Activated CD4-positive, alpha-beta T cell treated with anti-CD3 and anti-CD28 coated beads, Interleukin-2, amount 50 U/mL, for 4 hours (primary cell): Measurements from ENCODE around the gene EFCC1.

Experiments used
- DNase-seq, 2 experiments: peaks; one replicate each; pipeline ENCODE4 v3.0.0-alpha.2; 2020

Gene EFCC1, protein sequence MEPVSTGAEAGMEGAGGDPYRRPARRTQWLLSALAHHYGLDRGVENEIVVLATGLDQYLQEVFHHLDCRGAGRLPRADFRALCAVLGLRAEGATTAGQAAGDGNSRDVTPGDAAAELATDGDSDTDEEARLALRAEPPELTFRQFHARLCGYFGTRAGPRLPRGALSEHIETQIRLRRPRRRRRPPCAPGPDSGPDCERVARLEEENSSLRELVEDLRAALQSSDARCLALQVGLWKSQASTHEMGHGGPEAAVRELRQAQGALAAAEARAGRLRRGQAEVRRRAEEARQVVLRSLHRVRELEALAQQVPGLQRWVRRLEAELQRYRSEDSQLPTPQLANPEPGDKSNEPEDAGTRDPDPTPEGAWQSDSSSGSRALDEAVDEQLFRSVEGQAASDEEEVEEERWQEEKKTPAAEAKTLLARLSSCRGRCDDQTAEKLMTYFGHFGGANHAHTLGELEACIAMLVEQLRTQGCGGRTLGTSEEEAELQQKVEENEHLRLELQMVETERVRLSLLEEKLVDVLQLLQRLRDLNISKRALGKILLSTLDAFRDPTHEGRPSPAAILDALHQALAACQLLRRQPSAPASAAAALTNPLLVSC

DNA sequence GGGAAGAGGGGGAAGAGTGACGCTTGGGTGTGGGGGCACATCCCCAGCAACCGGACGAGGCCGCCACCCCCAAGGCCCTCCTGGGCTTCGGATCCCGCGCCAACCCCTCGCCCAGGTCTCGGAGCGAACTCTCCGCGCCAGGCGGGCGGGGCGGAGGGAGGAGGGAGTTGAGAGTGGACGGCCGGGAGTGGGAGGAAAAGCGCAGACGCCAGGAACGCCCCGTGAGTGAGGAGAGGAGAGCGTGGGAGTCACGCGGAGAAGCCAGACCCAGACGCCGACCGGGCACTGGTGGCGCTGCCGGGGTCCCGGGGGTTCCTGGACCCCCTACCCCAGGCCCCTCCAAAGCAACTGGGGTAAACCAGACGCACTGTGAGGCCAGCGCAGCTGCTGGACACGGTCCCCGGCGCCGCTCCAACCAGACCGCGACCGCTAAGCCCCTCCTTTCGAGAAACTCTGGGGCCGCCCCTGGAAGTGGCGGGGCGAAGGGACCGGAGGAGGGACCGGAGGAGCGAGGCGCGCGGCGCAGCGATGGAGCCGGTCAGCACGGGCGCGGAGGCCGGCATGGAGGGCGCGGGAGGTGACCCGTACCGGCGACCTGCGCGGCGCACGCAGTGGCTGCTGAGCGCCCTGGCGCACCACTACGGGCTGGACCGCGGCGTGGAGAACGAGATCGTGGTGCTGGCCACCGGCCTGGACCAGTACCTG, at the start of gene EFCC1:
EFCC1 (plus strand) TSS at position 204 of the 705 bp plus-strand sequence; CDS start at position 529, 325 bp downstream.
- no peak for DNase-seq

DNA sequence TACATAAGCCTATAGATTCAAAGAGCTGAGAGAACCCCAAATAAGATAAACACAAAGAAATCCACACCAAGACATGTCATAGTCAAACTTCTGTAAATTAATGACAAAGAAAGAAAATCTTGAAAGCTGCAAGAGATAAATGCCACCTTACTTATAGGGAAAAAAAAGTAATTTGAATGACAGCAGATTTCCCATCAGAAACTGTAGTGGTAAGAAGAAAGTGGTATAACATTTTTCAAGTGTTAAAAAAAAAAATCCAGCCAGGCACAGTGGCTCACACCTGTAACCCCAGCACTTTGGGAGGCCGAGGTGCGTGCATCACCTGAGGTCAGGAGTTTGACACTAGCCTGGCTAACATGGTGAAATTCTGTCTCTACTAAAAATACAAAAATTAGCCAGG, 44.7 kb upstream of the EFCC1 start:
- no peak for DNase-seq

DNA sequence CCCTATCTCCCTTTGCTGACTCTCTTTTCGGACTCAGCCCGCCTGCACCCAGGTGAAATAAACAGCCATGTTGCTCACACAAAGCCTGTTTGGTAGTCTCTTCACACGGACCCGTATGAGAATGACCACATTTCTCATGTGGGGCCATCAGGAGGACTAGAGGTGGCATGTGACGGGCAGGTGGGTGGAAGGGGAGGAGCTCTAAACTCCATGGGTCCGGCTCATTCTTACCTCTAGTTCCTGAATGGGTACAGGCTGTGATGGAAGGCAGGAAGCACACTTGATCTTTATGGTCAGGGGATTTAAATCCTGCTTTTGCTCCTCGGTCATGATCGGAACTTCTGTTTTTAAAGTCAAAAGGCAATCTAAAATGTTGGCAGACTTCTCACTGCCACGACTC, 35.8 kb upstream of the EFCC1 start:
- DNase-seq: no peak

DNA sequence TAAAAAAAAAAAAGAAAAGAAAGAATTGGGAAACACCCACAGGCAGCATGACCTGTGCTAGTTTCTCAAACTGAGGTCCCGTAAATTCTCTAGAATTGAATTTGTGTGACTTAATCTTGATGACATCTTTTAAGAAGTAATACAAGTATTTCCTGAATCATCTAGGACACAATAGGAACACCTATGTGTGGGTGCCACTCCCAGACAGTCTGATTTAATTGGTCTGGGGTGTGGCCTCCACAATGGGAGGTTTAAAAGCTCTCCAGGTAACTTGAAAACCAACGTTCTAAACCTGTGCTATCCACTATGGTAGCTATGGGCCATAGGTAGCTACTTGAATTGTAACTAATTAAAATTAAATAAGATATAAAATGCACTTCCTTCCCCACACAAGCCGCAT, 35.3 kb upstream of the EFCC1 start:
- DNase-seq: no peak

DNA sequence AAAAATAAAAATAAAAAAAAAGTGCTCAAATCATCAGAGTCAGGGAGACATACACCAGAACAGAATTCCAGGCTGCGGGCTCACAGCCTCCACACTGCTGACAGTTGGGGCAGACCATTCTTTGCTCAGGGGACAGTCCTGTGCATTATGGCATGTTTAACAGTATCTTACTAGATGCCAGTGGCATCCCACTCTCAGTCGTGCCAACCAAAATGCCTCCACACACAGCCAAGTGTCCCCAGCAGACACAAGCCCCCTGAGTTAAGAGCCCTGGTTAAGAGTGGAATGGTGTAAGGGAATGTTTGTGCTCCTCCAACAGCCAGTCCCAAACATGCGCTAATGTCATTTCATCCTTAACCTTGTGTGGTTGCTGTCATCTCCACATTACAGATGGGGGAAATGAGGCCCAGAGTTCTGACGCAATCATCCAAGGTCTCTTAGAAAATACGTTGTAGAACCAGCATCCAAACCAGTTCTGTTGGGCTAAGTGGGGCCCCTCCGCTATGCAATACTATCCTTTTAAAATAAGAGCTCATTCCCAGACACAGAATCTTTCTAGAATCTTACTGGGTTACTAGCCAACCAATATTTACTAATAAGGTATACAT, 33.3 kb upstream of the EFCC1 start:
- no peak for DNase-seq

DNA sequence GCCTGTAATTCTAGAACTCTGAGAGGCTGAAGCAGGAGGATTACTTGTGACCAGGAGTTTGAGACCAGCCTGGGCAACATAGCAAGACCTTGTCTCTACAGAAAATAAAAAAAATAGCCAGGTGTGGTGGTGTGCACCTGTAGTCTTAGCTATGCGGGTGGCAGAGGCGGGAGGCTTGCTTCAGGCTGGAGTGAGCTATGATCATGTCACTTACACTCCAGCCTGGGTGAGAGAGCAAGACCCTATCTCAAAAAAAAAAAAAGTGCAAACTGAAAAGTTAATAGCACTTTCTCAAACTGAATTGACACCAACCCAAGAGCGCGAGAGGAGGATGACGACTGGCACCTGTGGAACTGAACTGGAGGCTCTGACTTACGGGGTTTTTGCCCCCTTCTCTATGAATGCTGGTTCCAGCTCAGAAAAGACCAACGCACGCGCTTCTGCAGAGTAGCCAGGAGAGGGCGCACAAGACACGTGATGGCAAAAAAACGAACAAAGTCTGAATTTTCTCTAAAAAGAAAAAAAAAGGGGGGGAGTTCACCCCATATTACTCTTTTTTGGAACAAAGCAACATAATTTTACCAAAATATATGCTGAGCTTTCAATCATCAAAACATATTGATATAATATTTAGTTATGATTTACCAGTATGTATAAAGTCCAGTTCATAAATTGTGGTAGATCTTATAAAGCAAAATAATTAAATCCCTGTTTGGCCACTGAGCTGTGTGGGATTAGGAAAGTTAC, 30.9 kb upstream of the EFCC1 start:
- DNase-seq: peak; percentile 59 to 60

DNA sequence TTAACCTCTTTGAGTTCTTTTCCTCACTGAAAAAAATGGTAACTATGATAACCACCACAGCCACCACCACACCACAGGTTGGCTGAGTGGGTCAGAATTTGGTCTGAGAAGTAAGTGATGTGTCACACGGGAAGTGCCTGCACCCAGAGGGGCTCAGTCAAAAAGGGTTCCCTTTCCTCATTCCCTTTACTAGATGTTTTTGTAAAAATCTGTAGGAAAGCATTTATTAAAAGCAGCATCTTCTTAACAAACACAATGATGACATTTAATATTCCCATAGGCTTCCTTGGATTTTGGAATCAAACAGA, 30.4 kb upstream of the EFCC1 start:
- no peak for DNase-seq

DNA sequence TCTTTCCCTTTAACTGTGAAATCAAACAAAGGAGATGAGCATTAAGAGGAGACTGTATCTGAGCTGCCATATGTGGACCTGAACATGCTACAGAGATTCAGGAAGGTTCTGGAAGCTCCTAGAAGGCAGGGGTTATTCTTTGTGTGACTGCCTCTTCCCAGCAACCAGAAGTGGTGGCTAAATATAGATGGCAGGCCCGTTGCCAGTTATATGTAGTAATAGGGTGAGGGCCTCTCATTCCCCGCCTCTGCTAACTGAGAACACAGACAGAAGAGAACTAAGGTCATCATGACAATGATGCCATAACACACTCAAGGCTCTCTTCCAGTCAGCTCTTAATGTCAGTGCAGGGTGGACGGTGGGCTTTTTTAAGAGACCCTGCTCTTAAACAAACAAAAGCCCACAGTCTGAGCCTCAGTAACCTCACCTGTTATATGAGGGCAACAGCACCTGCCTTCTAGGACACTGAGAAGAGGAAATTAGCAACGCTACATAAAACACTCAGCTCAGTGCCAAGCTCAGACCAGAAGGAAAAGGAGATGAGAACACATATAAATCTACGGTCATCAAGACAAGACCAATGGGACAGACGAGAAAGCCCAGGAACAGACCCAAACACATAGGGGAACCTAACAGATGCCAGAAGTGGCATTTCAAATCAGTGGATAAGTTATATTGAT, 29.5 kb upstream of the EFCC1 start:
- DNase-seq: no peak

DNA sequence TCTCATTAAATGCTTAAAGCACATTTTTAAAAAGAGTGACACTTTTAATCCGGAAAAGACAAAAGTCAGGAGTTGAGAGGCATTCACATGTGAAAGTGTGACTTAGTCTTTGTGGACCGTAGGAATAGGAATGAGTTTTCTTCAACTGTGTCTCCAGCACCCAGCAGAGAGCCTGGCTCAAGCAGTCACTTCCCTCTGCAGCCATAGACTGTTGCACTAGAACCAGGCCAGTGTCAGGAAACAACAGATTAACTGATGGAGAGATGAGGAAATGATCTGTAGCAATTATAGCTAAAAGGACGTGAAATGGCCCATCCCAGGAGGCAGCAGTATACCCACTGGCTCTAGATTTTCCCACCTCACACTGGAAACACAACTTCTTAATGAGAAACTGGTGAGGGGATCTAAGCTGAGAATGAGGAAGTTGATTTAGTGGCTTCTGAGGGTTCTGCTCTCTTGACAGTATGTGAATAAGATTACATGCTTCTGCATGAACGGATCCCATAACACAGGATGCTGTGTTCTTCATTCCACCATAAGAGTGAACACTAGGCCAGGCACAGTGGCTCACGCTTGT, 27.0 kb upstream of the EFCC1 start:
- no peak for DNase-seq

DNA sequence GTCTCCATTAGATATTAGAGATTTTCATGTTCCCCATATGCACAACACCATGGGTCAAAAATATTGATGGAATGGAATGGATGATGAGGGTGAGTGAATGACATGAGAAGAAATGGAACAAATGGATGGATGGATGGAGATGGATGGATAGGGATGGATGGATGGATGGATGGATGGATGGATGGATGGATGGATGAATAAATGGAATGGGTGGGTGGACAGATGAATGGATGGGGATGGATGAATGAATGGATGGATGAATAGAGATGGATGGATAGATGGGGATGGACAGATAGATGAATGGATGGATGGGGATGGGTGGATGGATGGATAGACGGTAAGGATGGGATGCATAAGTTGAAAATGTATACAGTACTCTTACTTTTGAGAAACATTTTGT, 25.8 kb upstream of the EFCC1 start:
- DNase-seq: no peak

DNA sequence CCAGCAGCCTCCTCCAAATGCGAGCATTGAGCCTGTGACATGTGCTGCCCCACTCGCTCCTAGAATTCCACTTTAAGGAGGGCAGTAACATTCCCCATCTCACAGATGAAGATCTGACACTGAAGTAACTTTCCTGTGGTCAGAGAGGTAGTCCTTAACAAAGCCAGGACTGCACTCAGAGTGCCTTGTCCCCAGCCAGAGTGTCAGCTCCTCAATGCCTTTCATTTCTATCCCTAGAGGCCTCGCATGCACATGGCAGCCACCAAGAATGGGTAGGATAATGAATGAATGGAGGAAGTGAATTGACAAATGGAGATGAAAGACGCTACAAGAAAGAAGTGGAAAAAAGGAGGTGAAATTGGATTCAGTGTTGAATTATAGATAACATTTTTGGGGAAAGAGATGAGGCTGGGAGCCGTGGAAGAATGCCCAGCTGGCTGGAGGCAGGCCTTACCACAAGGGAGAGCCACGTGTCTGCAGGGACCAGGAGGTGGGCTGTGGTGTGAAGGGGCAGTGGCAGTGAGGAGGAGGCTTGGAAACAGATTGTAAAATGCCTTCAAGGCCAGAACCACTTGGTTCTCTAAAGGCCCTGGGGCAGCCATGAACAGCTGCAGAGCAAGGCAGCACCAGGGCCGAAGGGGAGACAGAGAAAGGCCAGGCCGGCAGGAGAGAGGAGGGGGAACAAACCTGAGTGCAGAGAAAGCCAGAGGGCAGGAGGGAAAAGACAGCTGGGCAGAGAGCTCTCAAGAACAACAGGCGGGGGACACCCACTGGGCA, 17.6 kb upstream of the EFCC1 start:
- no peak for DNase-seq

DNA sequence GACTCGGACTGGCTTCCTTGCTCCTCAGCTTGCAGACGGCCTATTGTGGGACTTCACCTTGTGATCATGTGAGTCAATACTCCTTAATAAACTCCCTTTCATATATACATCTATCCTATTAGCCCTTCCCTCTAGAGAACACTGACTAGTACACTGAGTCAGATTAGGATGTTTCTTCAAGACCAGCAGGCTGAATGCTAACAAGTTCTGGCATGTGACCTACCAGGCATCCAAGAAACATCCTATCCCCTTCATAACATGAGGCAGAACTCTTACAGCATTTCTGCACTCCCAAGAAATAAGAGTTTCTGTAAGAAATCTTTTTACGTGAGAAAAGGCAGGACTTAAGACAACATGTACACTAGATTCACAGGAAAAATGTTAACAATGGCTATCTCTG, 16.5 kb upstream of the EFCC1 start:
- DNase-seq: no peak

DNA sequence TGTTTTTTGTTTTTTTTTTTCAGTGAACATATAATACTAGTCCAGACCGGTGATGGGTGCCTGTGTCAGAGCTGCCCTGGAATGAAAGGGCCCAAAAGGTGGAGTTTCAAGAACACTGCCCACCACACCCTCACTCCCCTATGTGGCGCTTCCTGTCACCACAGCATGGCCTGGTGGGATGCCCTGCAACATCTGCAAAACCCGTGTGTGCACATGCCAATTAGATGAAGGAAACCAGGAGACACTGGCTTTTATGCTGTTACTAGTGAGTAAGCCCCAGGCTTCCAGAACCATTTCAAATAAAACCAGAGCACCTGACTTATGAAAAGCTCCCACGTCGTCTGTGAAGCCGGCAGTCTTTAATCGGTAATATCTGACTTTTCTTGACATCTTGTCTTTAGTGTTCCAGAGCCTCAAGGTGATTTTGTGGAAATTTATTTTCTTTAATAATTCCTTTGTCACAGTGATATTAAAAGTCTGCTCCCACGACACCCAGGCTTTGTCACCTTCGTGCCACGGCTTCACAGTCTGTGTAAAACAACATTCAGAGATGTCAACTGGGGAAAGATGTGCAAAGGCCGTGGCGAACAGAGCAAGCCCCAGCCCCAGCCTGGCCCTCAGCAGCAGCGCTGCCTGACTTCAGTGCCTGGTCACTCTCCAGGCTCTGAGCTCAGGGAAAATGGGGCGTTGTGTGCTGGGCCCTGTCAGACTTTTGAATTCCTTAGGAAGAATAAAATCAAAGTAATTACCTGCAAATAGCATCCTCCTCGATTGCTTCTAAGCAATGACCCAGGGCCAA, 13.6 kb upstream of the EFCC1 start:
- DNase-seq: no peak

DNA sequence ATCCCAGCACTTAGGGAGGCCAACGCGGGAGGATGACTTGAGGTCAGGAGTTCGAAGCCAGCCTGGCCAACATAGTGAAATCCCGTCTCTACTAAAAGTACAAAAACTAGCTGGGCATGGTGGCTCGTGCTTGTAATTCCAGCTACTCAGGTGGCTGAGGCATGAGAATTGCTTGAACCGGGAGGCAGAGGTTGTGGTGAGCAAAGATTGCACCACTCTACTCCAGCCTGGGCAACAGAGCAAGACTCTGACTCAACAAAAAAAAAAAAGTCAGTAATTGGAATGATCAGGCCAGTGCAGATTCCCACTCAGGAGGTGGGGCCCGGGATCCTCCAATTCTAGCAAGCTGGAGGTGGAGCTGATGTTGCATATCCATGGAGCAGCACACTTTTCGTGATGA, 12.8 kb upstream of the EFCC1 start:
- DNase-seq: no peak

DNA sequence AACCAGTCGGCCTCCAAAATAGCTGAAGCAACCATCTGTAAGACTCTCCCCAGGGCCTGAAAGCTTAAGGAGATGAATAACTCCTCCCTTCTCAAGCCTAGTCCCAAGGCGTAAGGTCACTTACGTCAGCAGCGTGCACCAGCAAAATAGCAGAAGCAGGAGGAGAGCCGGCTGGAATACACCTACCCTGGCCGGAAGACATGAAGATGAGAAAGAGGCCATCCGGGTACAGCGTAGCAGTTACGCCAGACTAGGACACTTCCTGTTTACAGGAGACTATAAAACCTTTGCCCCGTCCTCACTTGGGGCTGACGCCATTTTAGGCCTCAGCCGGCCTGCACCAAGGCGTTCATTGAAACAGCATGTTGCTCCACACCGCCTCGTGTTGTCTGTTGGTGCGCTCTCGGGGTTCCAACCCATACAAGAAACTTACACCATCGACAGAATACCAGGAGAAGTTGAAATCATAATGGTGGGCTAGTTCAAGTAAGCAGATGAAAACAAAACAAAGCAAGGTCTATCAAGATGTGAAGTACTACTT, 9.7 kb upstream of the EFCC1 start:
- DNase-seq: no peak

DNA sequence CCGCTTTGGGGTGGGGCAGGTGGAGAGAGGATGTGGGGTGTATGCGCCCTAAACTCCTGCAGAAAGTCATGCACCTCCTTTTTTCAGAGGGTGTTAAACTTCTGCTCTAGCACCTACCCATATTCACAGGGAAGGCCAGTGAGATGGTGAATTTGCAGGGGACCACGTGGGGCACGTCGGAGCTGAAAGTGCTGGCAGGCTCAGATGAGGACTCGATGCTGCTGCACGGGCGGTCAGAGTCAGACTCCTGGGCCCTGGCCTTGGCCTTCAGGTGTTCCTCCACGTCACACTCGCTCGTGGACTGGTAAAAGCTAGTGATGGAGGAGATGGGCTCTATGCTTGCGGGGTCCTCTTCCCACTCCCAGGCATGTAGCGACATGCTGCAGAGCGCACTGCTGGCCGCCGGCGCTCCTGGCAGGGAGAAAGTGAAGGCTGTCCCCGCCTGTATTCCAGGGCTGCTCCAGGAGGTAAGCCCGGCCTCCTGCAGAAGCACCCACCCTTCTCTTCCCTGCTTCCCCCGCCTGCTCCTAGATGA, 8.1 kb upstream of the EFCC1 start:
- DNase-seq: no peak

DNA sequence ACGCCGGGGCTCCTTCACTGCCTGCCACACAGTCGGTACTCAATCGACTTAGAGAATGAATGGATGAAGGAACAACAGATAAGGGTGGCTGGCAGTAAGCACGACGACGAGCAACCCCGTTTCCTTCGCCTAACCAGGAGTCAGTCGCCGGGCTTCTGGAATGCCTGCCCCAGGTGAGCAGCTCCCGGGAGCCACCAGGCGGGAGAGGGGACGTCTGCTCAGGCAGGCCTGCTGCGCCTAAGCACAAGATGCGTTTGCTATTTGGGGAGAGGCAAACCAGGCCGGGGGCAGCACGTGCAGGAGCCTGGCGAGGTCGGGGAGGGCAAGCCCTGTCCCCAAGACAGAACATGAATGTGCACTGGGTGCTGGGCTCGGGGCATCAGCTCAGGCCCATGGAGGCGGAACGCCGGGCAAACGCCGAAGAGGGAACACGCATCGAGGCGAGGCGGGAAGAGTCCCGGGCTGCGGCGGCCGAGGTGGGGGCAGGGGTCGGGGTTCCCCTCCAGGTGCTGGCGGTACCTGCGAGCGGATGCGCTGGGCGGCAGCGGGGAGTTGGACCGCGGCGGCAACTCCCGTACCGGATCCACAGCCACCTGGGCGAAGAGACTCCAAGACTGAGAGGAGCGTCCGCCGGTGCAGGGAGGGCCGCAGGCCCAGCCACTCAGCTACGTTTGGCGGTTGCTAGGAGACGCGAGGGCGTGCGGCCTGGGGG, 7.5 kb upstream of the EFCC1 start, which contains the start of gene CFAP92:
CFAP92 (minus strand) TSS at position 616 of the 712 bp plus-strand sequence. CDS start 772 bp downstream, outside the sequence.
- DNase-seq: peak; percentile 85

DNA sequence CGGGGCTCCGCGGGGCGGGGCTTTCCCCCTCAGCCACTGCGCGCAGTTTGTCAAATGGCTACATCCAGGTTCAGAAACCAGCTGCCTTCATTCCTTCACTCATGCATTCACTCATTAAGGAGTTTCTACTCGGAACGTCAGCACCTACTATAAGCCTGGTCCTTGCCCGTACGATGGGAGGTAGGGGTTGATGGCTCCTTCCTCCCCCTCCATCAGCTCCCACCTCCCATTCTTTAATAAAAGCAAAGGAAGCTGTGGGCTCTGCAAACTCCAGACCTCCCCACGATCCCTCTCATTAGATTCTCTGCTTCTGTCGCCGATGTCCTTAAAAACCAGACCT, 7.0 kb upstream of the EFCC1 start:
- no peak for DNase-seq
